K562 (cell line): ENCODE results near the gene PLCB4. TPM values are rescaled to one million over a fixed set of nuclear protein-coding genes. Genes with fewer than 3 reads are reported as not detected.

Experiments used
- ATAC-seq: fragments of 200-7000 bp; cut with Tn5 transposase; 3 replicates; pipeline ENCODE4 v1.9.1; 2020; ENCODE audit warnings: moderate library complexity
- BruUV-seq: library from RNA; stranded (reverse); fragments of 400-500 nt; replicated peaks from 2 replicates; lab custom pipeline; 2021; lab: Mats Ljungman, UMichigan
- CTCF ChIA-PET: fragments of 300-600 bp; formaldehyde crosslinking; extraction: SDS; loops from one replicate; lab custom pipeline; 2021; ENCODE audit warnings: low intra/inter-chr PET ratio; lab: Yijun Ruan, JAX
- POLR2A ChIA-PET: fragments of 300-600, 350-650 bp; sonication (Branson Sonifier 250); formaldehyde crosslinking; extraction: SDS; loops from one replicate; lab custom pipeline; 2021; ENCODE audit warnings: antibody characterized with exemption, inconsistent platforms; lab: Yijun Ruan, JAX
- DNase-seq, 4 experiments: peaks; one replicate each; pipeline versions ENCODE4 v3.0.0 to v3.0.0-alpha.2; 2011 to 2018; ENCODE audit warnings: low spot score in 3 of 4, mixed read lengths in 3 of 4; ENCODE audit errors: extremely low read depth in 1 of 4
- FAIRE-seq: peaks from 2 replicates; lab custom pipeline; 2011; peaks lifted over from hg19 to GRCh38; lab: Jason Lieb, UNC
- H2AFZ ChIP-seq: 2 replicates; pipeline ENCODE4 v1.6.0; 2011; ENCODE audit warnings: low read depth, low read length, control low read depth, inconsistent platforms
- H3K27ac ChIP-seq: fragments of 200-600 bp; 3 replicates; pipeline ENCODE4 v1.8.0; 2011; ENCODE audit warnings: low read depth, mild to moderate bottlenecking, control low read depth, inconsistent platforms, low read length, moderate library complexity, mixed read lengths; ENCODE audit errors: extremely low read depth
- H3K27me3 ChIP-seq, 2 experiments: fragments of 300-600 bp in 1 of 2; 2 replicates in 1 of 2; 3 replicates in 1 of 2; pipeline versions ENCODE4 v1.6.0 to v1.8.0; 2011; ENCODE audit warnings: inconsistent platforms in 2 of 2, low read length in 2 of 2, mild to moderate bottlenecking in 1 of 2, mixed read lengths in 1 of 2, moderate library complexity in 1 of 2; ENCODE audit not compliant: control insufficient read depth in 2 of 2, insufficient read depth in 2 of 2
- H3K36me3 ChIP-seq: fragments of 300-600 bp; 3 replicates; pipeline ENCODE4 v1.8.0; 2011; ENCODE audit warnings: mild to moderate bottlenecking, low read length, inconsistent platforms; ENCODE audit not compliant: control insufficient read depth, insufficient read depth
- H3K4me1 ChIP-seq, 2 experiments: fragments of 200-600 bp in 1 of 2; replicated peaks in 1 of 2; 2 replicates in 1 of 2; 3 replicates in 1 of 2; pipeline versions ENCODE4 v1.5.1 to v1.8.0; 2011; ENCODE audit warnings: inconsistent platforms in 2 of 2, low read length in 2 of 2, mild to moderate bottlenecking in 1 of 2, mixed read lengths in 1 of 2, moderate library complexity in 1 of 2; ENCODE audit not compliant: control insufficient read depth in 2 of 2, insufficient read depth in 2 of 2
- H3K4me2 ChIP-seq: 2 replicates; pipeline ENCODE4 v1.6.1; 2011; ENCODE audit warnings: low read length, control low read depth, inconsistent platforms, mixed read lengths; ENCODE audit not compliant: insufficient read depth
- H3K4me3 ChIP-seq: fragments of 200-600 bp; sonication (generic), shearing (Covaris generic); 2 replicates; pipeline ENCODE4 v1.5.1; 2016; ENCODE audit warnings: control low read depth, inconsistent platforms
- H3K79me2 ChIP-seq: fragments of 200-600 bp; 3 replicates; pipeline ENCODE4 v1.8.0; 2011; ENCODE audit warnings: low read length, inconsistent platforms; ENCODE audit not compliant: control insufficient read depth, insufficient read depth
- H3K9ac ChIP-seq, 2 experiments: 2 replicates each; pipeline versions ENCODE4 v1.6.0 to v1.6.1; 2011; ENCODE audit warnings: low read depth in 2 of 2, low read length in 2 of 2, control low read depth in 1 of 2, inconsistent platforms in 1 of 2, mild to moderate bottlenecking in 1 of 2, mixed read lengths in 1 of 2; ENCODE audit not compliant: insufficient read depth in 1 of 2
- H3K9me1 ChIP-seq: one replicate; pipeline ENCODE4 v1.6.0; 2011; ENCODE audit warnings: inconsistent platforms, mild to moderate bottlenecking, low read length, moderate library complexity; ENCODE audit not compliant: control insufficient read depth, insufficient read depth
- H3K9me3 ChIP-seq: replicated peaks from 2 replicates; pipeline ENCODE4 v1.5.1; 2011; ENCODE audit warnings: low read depth, low read length, inconsistent platforms; ENCODE audit not compliant: control insufficient read depth, insufficient read depth
- H4K20me1 ChIP-seq: replicated peaks from 2 replicates; pipeline ENCODE4 v1.6.1; 2011; ENCODE audit warnings: low read length, inconsistent platforms, mixed read lengths; ENCODE audit not compliant: control insufficient read depth, insufficient read depth
- BRCA1 ChIP-seq, 2 experiments: fragments of 450-650 bp in 1 of 2; sonication (generic) in 1 of 2; formaldehyde crosslinking in 1 of 2; IDR thresholded peaks; 2 replicates each; pipeline versions ENCODE4 v1.5.0 to v1.6.1; 2017 to 2020; ENCODE audit warnings: mild to moderate bottlenecking in 1 of 2, missing genetic modification reagents in 1 of 2
- FOS ChIP-seq: IDR thresholded peaks from 3 replicates; pipeline ENCODE4 v1.6.1; 2011; ENCODE audit not compliant: insufficient read length; ENCODE audit errors: extremely low read depth
- MBD2 ChIP-seq: sonication (generic); IDR thresholded peaks from 2 replicates; pipeline ENCODE4 v1.6.1; 2016; ENCODE audit warnings: low read depth, borderline replicate concordance
- POLR2A ChIP-seq: fragments of 450-650 bp; conservative IDR thresholded peaks from 2 replicates; pipeline ENCODE4 v1.6.1; 2016
- SMARCB1 ChIP-seq: IDR thresholded peaks from 2 replicates; pipeline ENCODE4 v1.6.1; 2011; ENCODE audit warnings: improper control_type of control experiment, low read depth; ENCODE audit not compliant: insufficient read length
- ZFX ChIP-seq: sonication (generic); formaldehyde crosslinking; IDR thresholded peaks from 2 replicates; pipeline ENCODE4 v1.8.0; 2022; ENCODE audit warnings: mild to moderate bottlenecking, missing genetic modification reagents, moderate library complexity
- WGBS: fragments of 100-300 bp; shearing (Covaris generic); methylation state at CpG from one replicate; pipeline ENCODE4 v1.1.6; 2016; ENCODE audit warnings: low coverage, mixed read lengths; ENCODE audit not compliant: insufficient coverage; ENCODE audit errors: missing lambda C conversion rate; 5-methylcytosine and 5-hydroxymethylcytosine counted together
- in situ Hi-C: fragments of 300-500 bp; cut with MboI; formaldehyde crosslinking; loops from 4 replicates; pipeline ENCODE4 v1.15.0; 2018; ENCODE audit warnings: inconsistent platforms, mixed read lengths
- intact Hi-C: fragments of 100-400 bp; cut with micrococcal nuclease; formaldehyde crosslinking; loops from 2 replicates; pipeline ENCODE4 v1.14.2; 2022
- polyA plus RNA-seq, 8 experiments: library from polyadenylated mRNA; depleted of rRNA in 4 of 8; stranded (reverse) in 5 of 8; unstranded in 3 of 8; fragments of >200 nt; fragmentation: Nextera tagmentation in 2 of 8; fragmentation: Illumina TruSeq in 1 of 8; extraction: Ambion mirVana in 2 of 8; extraction: Trizol in 1 of 8; gene quantifications; 2 replicates each; pipeline versions ENCODE4 v1.2.1 to v1.2.3, GENCODE V29; 2011 to 2014; ENCODE audit warnings: inconsistent platforms in 1 of 8, missing spikeins in 1 of 8
- total RNA-seq, 7 experiments: library from RNA; depleted of rRNA in 6 of 7; stranded (reverse); fragments of >200 nt in 6 of 7; fragmentation: Illumina TruSeq in 2 of 7; extraction: Trizol in 2 of 7; gene quantifications; 2 replicates each; pipeline versions ENCODE4 v1.2.1 to v1.2.3, GENCODE V29; 2011 to 2021; ENCODE audit warnings: low replicate concordance in 1 of 7
- TF ChIP-seq, protein P1 (sequence below): fragments of 450-650 bp; IDR thresholded peaks from 2 replicates; pipeline ENCODE4 v1.6.1; 2017; ENCODE audit warnings: antibody characterized with exemption

Gene PLCB4
- total and polyA plus RNA-seq, 9 of the 15 experiments (the other 6 are each of a cell fraction or from before 2014, with no cell fraction given): 0.20 to 2.9 (median 0.52) TPM

DNA sequence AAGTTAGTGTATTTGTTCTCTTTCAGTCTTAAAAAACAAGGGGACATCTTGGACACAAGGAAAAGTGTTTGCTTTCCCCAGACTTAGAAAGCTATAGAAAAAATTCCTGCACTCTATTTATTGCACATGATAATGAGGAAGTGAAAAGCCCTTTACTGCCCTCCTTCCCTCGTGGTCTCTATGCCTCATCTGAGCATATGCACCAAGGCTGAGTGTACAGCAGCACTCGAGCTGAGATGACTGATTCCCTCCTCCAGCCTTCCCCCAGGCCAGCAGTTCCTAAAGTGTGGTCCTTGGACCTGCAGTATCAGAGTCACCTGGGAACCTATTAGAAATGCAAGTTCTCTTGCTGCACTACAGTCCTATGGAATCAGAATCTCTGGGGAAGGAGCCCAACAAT is 431.2 kb downstream of the PLCB4 start:
- H3K27me3 ChIP-seq: no peaks in the 10 kb centered on the region
- H2AFZ ChIP-seq: no peak overlapping the region
- no peaks in the 10 kb centered on the region for H3K9me1 ChIP-seq
- no peak for ATAC-seq
- H3K4me1 ChIP-seq: no peaks in the 10 kb centered on the region
- ChIA-PET CTCF (no interaction called here), POLR2A (interaction anchor here (0.7 kb wide), 1 partner anchor 15 kb away, joined by 3 read pairs; the partner anchor contains the start of gene LAMP5)
- no peak for DNase-seq
- no peak overlapping the region for H3K27ac ChIP-seq
- in situ Hi-C loops: no loop called here
- H3K9me3 ChIP-seq: no peaks in the 10 kb centered on the region
- no peaks in the 10 kb centered on the region for H4K20me1 ChIP-seq
- no peaks in the 10 kb centered on the region for H3K79me2 ChIP-seq
- H3K4me3 ChIP-seq: no peak overlapping the region
- no peak for TF ChIP-seq ZFX (CRISPR knock-in tag)
- TF ChIP-seq, protein P1, sequence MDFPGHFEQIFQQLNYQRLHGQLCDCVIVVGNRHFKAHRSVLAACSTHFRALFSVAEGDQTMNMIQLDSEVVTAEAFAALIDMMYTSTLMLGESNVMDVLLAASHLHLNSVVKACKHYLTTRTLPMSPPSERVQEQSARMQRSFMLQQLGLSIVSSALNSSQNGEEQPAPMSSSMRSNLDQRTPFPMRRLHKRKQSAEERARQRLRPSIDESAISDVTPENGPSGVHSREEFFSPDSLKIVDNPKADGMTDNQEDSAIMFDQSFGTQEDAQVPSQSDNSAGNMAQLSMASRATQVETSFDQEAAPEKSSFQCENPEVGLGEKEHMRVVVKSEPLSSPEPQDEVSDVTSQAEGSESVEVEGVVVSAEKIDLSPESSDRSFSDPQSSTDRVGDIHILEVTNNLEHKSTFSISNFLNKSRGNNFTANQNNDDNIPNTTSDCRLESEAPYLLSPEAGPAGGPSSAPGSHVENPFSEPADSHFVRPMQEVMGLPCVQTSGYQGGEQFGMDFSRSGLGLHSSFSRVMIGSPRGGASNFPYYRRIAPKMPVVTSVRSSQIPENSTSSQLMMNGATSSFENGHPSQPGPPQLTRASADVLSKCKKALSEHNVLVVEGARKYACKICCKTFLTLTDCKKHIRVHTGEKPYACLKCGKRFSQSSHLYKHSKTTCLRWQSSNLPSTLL: no peak
- TF ChIP-seq MBD2: no peak
- TF ChIP-seq POLR2A: no peak
- no peak for TF ChIP-seq BRCA1 (IDR thresholded peaks at IDR 0.05)
- TF ChIP-seq BRCA1 (CRISPR knock-in tag; IDR thresholded peaks at IDR 0.05): no peak
- no peak for TF ChIP-seq SMARCB1
- TF ChIP-seq FOS: no peak
- intact Hi-C loops: no loop called here
- H3K36me3 ChIP-seq: no peaks in the 10 kb centered on the region
- FAIRE-seq: no peak
- H3K4me2 ChIP-seq: no peak overlapping the region
- H3K9ac ChIP-seq: no peak overlapping the region
- 0% methylated on average over 2 of the region's 2 CpGs for WGBS
- no TSS peak for BruUV-seq
